Endothelial cell (in vitro differentiated cells): ENCODE measurements around the gene LRIT1. TPM values are rescaled to one million over a fixed set of nuclear protein-coding genes. Genes with fewer than 3 reads are reported as not detected.

Source experiments
- DNase-seq: peaks from one replicate; pipeline ENCODE4 v3.0.0; 2021; ENCODE audit warnings: low spot score
- H3K27ac Mint-ChIP-seq: one replicate; pipeline ENCODE4 v1.8.0; 2021; ENCODE audit warnings: mixed read lengths, inconsistent platforms; ENCODE audit not compliant: unreplicated experiment
- H3K27me3 Mint-ChIP-seq: one replicate; pipeline ENCODE4 v1.8.0; 2021; ENCODE audit warnings: mild to moderate bottlenecking, moderate library complexity, mixed read lengths, inconsistent platforms; ENCODE audit not compliant: unreplicated experiment
- H3K36me3 Mint-ChIP-seq: one replicate; pipeline ENCODE4 v1.8.0; 2021; ENCODE audit warnings: mild to moderate bottlenecking, low read depth, mixed read lengths, inconsistent platforms; ENCODE audit not compliant: unreplicated experiment
- H3K4me1 Mint-ChIP-seq: one replicate; pipeline ENCODE4 v1.8.0; 2021; ENCODE audit warnings: mild to moderate bottlenecking, mixed read lengths, inconsistent platforms; ENCODE audit not compliant: unreplicated experiment
- H3K4me3 Mint-ChIP-seq: one replicate; pipeline ENCODE4 v1.8.0; 2021; ENCODE audit warnings: mild to moderate bottlenecking, mixed read lengths, inconsistent platforms; ENCODE audit not compliant: unreplicated experiment
- H3K9me3 Mint-ChIP-seq: one replicate; pipeline ENCODE4 v1.8.0; 2021; ENCODE audit warnings: mixed read lengths, inconsistent platforms; ENCODE audit not compliant: unreplicated experiment
- CTCF ChIP-seq: fragments of 200-600 bp; sonication (generic); IDR thresholded peaks from one replicate; pipeline ENCODE4 v1.5.0; 2021; ENCODE audit warnings: antibody characterized with exemption; ENCODE audit not compliant: unreplicated experiment
- total RNA-seq: library from RNA; stranded (reverse); fragmentation: NEBNext Ultra II Directional; extraction: Animal tissue kit (Norgen Biotek cat#: 25700); gene quantifications from one replicate; pipeline ENCODE4 v1.2.1, GENCODE V29; 2021; ENCODE audit not compliant: unreplicated experiment

The LRIT1 gene
- total RNA-seq, 1 donor from 2014 or later, result not detected

DNA sequence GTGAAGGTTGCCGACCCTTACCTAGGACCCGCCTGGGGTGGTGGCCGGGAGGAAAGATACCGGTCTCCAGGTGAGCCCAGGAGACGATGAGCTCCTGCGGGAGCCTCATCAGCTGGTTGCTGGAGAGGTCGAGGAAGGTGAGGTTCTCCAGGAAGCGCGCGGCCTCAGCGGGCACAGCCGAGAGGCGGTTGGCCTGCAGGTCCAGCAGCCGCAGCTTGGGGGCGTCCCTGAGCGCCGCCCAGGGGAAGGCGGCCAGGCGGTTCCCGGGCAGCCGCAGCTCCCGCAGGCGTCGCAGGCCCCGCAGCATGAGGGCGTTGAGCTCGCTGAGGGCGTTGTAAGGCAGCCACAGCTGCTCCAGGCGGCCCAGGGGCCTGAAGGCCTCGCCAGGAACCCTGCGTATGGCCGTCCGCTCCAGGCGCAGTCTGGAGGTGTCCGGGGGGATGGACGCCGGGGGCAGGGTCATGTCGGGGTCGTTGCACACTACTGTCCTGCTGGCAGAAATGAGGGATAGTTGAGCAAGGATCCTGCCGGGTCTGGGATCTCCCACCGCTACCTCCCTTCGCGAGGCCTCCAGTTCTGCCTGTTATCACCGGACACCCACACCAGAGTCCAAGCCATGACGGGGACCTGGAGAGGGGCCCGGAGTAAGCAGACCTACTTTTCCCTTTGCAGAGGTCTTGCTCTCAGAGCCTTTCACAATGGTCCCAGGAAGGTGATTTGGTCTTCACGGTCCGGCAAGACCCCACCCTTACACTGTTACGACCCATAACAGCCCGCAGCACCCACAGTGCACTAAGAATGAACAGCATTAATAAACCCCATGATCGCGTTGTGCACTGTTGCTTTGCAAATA is 3.9 kb downstream of the LRIT1 start:
- TF ChIP-seq CTCF, result peak; percentile 79
- peak; percentile 81 for DNase-seq
- Mint-ChIP-seq H3K27me3 (peaks cover 7% of the 10 kb centered on the region), H3K4me3 (no peak overlapping the region), H3K9me3 (no peaks in the 10 kb centered on the region), H3K36me3 (no peaks in the 10 kb centered on the region), H3K4me1 (no peaks in the 10 kb centered on the region), H3K27ac (no peak overlapping the region)

GRCh38 chr10:84236807-84237198 is 4.5 kb downstream of the LRIT1 start:
- no peaks in the 10 kb centered on the region for H3K9me3 Mint-ChIP-seq

GRCh38 chr10:84235096-84235495 is 6.2 kb downstream of the LRIT1 start:
- Mint-ChIP-seq H3K27ac (no peak overlapping the region), H3K27me3 (peaks cover 3% of the 10 kb centered on the region), H3K9me3 (no peaks in the 10 kb centered on the region), H3K4me3 (no peak overlapping the region), H3K36me3 (no peaks in the 10 kb centered on the region), H3K4me1 (no peaks in the 10 kb centered on the region)
- no peak for TF ChIP-seq CTCF
- no peak for DNase-seq

More at GRCh38 chr10:84236807-84237198, 4.5 kb downstream of the LRIT1 start:
- H3K4me3 Mint-ChIP-seq, result no peak overlapping the region
- no peaks in the 10 kb centered on the region for H3K36me3 Mint-ChIP-seq
- H3K27ac Mint-ChIP-seq, result no peak overlapping the region
- no peaks in the 10 kb centered on the region for H3K4me1 Mint-ChIP-seq
- TF ChIP-seq CTCF, result no peak
- DNase-seq, result no peak
- H3K27me3 Mint-ChIP-seq, result peaks cover 7% of the 10 kb centered on the region

DNA sequence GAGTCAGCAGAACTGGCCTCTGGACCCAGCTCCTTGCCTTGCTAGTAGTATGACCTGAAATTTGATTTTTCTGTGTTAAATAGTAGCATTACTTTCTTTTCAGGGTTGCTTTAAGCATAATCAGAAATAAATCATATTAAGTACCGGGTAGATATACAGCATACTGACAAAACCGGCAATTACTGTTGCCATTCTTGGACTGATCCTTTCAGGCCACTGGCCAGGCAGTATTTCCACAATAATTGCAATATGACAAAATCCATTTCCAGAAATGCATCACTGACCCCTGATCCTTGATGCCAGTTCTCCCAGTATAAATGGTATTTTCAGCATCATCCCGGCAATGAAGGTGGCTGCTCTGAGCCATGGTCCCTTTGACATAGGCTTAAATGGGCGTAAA is 6.9 kb downstream of the LRIT1 start:
- TF ChIP-seq CTCF, result no peak
- Mint-ChIP-seq H3K4me3 (no peak overlapping the region), H3K9me3 (no peaks in the 10 kb centered on the region), H3K27ac (no peak overlapping the region), H3K27me3 (peaks cover 3% of the 10 kb centered on the region), H3K36me3 (no peaks in the 10 kb centered on the region), H3K4me1 (no peaks in the 10 kb centered on the region)
- no peak for DNase-seq

GRCh38 chr10:84233940-84234339 is 7.4 kb downstream of the LRIT1 start:
- no peak overlapping the region for H3K27ac Mint-ChIP-seq
- H3K36me3 Mint-ChIP-seq, result no peaks in the 10 kb centered on the region
- H3K4me3 Mint-ChIP-seq, result no peak overlapping the region
- peaks cover 2% of the 10 kb centered on the region for H3K27me3 Mint-ChIP-seq
- H3K4me1 Mint-ChIP-seq, result no peaks in the 10 kb centered on the region
- no peak for TF ChIP-seq CTCF
- H3K9me3 Mint-ChIP-seq, result no peaks in the 10 kb centered on the region
- no peak for DNase-seq
